ENCODE measurements around the gene SRM.

GRCh38 chr1:11041048-11041447 lies 18.8 kb downstream of the SRM start:
- TF ChIP-seq, protein P1, sequence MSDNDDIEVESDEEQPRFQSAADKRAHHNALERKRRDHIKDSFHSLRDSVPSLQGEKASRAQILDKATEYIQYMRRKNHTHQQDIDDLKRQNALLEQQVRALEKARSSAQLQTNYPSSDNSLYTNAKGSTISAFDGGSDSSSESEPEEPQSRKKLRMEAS (IDR thresholded peaks at IDR 0.05) = no peak
- TF ChIP-seq REST (IDR thresholded peaks at IDR 0.05; ENCODE audit: low read depth) = no peak
- no peak for TF ChIP-seq EGR1 (IDR thresholded peaks at IDR 0.05)
- TF ChIP-seq TAF1 (IDR thresholded peaks at IDR 0.05; ENCODE audit: low read depth) = no peak
- no peak for TF ChIP-seq EP300 (IDR thresholded peaks at IDR 0.05; ENCODE audit: borderline replicate concordance)
- TF ChIP-seq FOXM1 (IDR thresholded peaks at IDR 0.05; ENCODE audit: borderline replicate concordance, low read depth) = no peak
- no peak for TF ChIP-seq TEAD4 (IDR thresholded peaks at IDR 0.05)
- no peak for TF ChIP-seq CEBPB (IDR thresholded peaks at IDR 0.05)

Measured in Ishikawa (cell line).